IMR-90 (cell line): ENCODE results near the gene LMAN2L. TPM values are rescaled to one million over a fixed set of nuclear protein-coding genes. Genes with fewer than 3 reads are reported as not detected.

Experiments
- ATAC-seq: fragments of 200-7000 bp; cut with Tn5 transposase; 2 replicates; pipeline ENCODE4 v1.9.1; 2020; ENCODE audit warnings: low read depth, mild to moderate bottlenecking, moderate library complexity
- BruUV-seq: library from RNA; stranded (reverse); fragments of 400-500 nt; replicated peaks from 2 replicates; lab custom pipeline; 2021; lab: Mats Ljungman, UMichigan
- CTCF ChIA-PET: fragments of 300-600 bp; formaldehyde crosslinking; extraction: SDS; loops from one replicate; lab custom pipeline; 2021; ENCODE audit warnings: antibody characterized with exemption; lab: Yijun Ruan, JAX
- POLR2A ChIA-PET: fragments of 300-600 bp; sonication (Branson Sonifier 250); formaldehyde crosslinking; loops from one replicate; lab custom pipeline; 2022; ENCODE audit warnings: antibody characterized with exemption; ENCODE audit not compliant: unreplicated experiment; lab: Charles Lee
- DNase-seq: peaks from one replicate; pipeline ENCODE4 v3.0.0; 2013
- H2AFZ ChIP-seq: replicated peaks from 2 replicates; pipeline ENCODE3; 2013; ENCODE audit warnings: low read length, mild to moderate bottlenecking; ENCODE audit not compliant: poor library complexity
- H2AK5ac ChIP-seq: 2 replicates; pipeline ENCODE4 v1.6.1; 2013; ENCODE audit warnings: low read depth, low read length, inconsistent platforms
- H2AK9ac ChIP-seq: replicated peaks from 2 replicates; pipeline ENCODE3; 2013; ENCODE audit warnings: mild to moderate bottlenecking, low read depth, low read length, moderate library complexity; ENCODE audit not compliant: poor library complexity
- H2BK120ac ChIP-seq: 2 replicates; pipeline ENCODE4 v1.6.1; 2013; ENCODE audit warnings: low read depth, low read length, inconsistent platforms
- H2BK15ac ChIP-seq: 3 replicates; pipeline ENCODE4 v1.6.1; 2013; ENCODE audit warnings: low read depth, low read length, inconsistent platforms
- H2BK20ac ChIP-seq: 2 replicates; pipeline ENCODE4 v1.6.1; 2013; ENCODE audit warnings: low read depth, mild to moderate bottlenecking, inconsistent platforms, low read length, moderate library complexity
- H2BK5ac ChIP-seq: 2 replicates; pipeline ENCODE4 v1.6.1; 2013; ENCODE audit warnings: mild to moderate bottlenecking, low read depth, low read length, inconsistent platforms; ENCODE audit not compliant: poor library complexity, severe bottlenecking
- H3K14ac ChIP-seq: replicated peaks from 2 replicates; pipeline ENCODE4 v1.6.1; 2013; ENCODE audit warnings: low read depth, low read length, inconsistent platforms
- H3K18ac ChIP-seq: 2 replicates; pipeline ENCODE4 v1.6.1; 2013; ENCODE audit warnings: low read depth, low read length, control low read depth
- H3K23ac ChIP-seq: 2 replicates; pipeline ENCODE4 v1.6.1; 2013; ENCODE audit warnings: low read depth, low read length, inconsistent platforms
- H3K27ac ChIP-seq: 2 replicates; pipeline ENCODE4 v1.5.1; 2013; ENCODE audit warnings: mild to moderate bottlenecking, control low read depth, low read length; ENCODE audit not compliant: insufficient read depth
- H3K27me3 ChIP-seq: 2 replicates; pipeline ENCODE4 v1.6.1; 2013; ENCODE audit warnings: low read length; ENCODE audit not compliant: control insufficient read depth, insufficient read depth
- H3K36me3 ChIP-seq: 2 replicates; pipeline ENCODE4 v1.6.1; 2013; ENCODE audit warnings: low read length, mixed read lengths; ENCODE audit not compliant: control insufficient read depth, insufficient read depth
- H3K4ac ChIP-seq: 2 replicates; pipeline ENCODE4 v1.6.1; 2013; ENCODE audit warnings: low read depth, low read length, inconsistent platforms
- H3K4me1 ChIP-seq: 2 replicates; pipeline ENCODE4 v1.6.1; 2013; ENCODE audit warnings: low read length, mixed read lengths; ENCODE audit not compliant: control insufficient read depth, insufficient read depth
- H3K4me2 ChIP-seq: 2 replicates; pipeline ENCODE4 v1.6.1; 2013; ENCODE audit warnings: low read depth, mild to moderate bottlenecking, control low read depth, low read length, moderate library complexity
- H3K4me3 ChIP-seq: 2 replicates; pipeline ENCODE4 v1.5.1; 2013; ENCODE audit warnings: low read depth, mild to moderate bottlenecking, control low read depth, low read length, moderate library complexity; ENCODE audit not compliant: insufficient read depth
- H3K56ac ChIP-seq: 2 replicates; pipeline ENCODE4 v1.6.1; 2013; ENCODE audit warnings: low read length, inconsistent platforms; ENCODE audit not compliant: insufficient read depth; ENCODE audit errors: extremely low read depth
- H3K79me1 ChIP-seq, 2 experiments: 2 replicates each; pipeline ENCODE4 v1.6.1; 2013; ENCODE audit warnings: low read length in 2 of 2, inconsistent platforms in 1 of 2, low read depth in 1 of 2
- H3K9ac ChIP-seq: 2 replicates; pipeline ENCODE4 v1.6.1; 2013; ENCODE audit warnings: low read depth, low read length, control low read depth
- H3K9me1 ChIP-seq: 2 replicates; pipeline ENCODE4 v1.6.1; 2013; ENCODE audit warnings: low read length, inconsistent platforms; ENCODE audit not compliant: insufficient read depth
- H3K9me3 ChIP-seq: 2 replicates; pipeline ENCODE4 v1.6.1; 2013; ENCODE audit warnings: low read length; ENCODE audit not compliant: control insufficient read depth, insufficient read depth
- H4K20me1 ChIP-seq: 2 replicates; pipeline ENCODE4 v1.6.1; 2013; ENCODE audit warnings: low read length, inconsistent platforms; ENCODE audit not compliant: insufficient read depth
- H4K5ac ChIP-seq: 2 replicates; pipeline ENCODE4 v1.6.1; 2013; ENCODE audit warnings: mild to moderate bottlenecking, low read depth, low read length, control low read depth
- H4K8ac ChIP-seq, 2 experiments: 2 replicates each; pipeline ENCODE4 v1.6.1; 2013; ENCODE audit warnings: low read depth in 2 of 2, low read length in 2 of 2, control low read depth in 1 of 2, inconsistent platforms in 1 of 2
- H4K91ac ChIP-seq: 2 replicates; pipeline ENCODE4 v1.6.1; 2013; ENCODE audit warnings: low read depth, low read length, inconsistent platforms; ENCODE audit not compliant: insufficient read depth
- CEBPB ChIP-seq: IDR thresholded peaks from 2 replicates; pipeline ENCODE4 v1.6.1; 2012; ENCODE audit warnings: low read depth, low read length, improper control_type of control experiment
- CHD1 ChIP-seq: IDR thresholded peaks from 2 replicates; pipeline ENCODE4 v1.6.1; 2012; ENCODE audit warnings: low read depth, low read length, improper control_type of control experiment
- MAFK ChIP-seq: IDR thresholded peaks from 2 replicates; pipeline ENCODE4 v1.6.1; 2012; ENCODE audit warnings: low read depth, low read length, improper control_type of control experiment
- MAZ ChIP-seq: IDR thresholded peaks from 2 replicates; pipeline ENCODE4 v1.6.1; 2012; ENCODE audit warnings: low read depth, mild to moderate bottlenecking, low read length, improper control_type of control experiment, moderate library complexity, borderline replicate concordance
- POLR2A ChIP-seq: IDR thresholded peaks from 2 replicates; pipeline ENCODE4 v1.6.1; 2012; ENCODE audit warnings: mild to moderate bottlenecking, low read depth, low read length
- RFX5 ChIP-seq: IDR thresholded peaks from 2 replicates; pipeline ENCODE4 v1.8.0; 2012; ENCODE audit warnings: low read depth, mild to moderate bottlenecking, low read length, moderate library complexity
- WGBS, 2 experiments: methylation state at CpG; one replicate each; pipeline versions ENCODE4 v1.1.5 to v1.1.7; 2013; ENCODE audit warnings: missing lambda C conversion rate in 2 of 2; ENCODE audit not compliant: insufficient read length in 1 of 2; ENCODE audit errors: extremely low coverage in 2 of 2; 5-methylcytosine and 5-hydroxymethylcytosine counted together
- dilution Hi-C: fragments of 300-500 bp; cut with HindIII; formaldehyde crosslinking; loops from one replicate; pipeline ENCODE4 v1.14.3; 2018; ENCODE audit warnings: low sequenced_read_pairs; ENCODE audit not compliant: unreplicated experiment
- in situ Hi-C: fragments of 300-500 bp; cut with MboI; formaldehyde crosslinking; loops from 3 replicates; pipeline ENCODE4 v1.14.3; 2019; ENCODE audit warnings: low sequenced_read_pairs, inconsistent platforms, mixed read lengths
- intact Hi-C: fragments of 100-400 bp; cut with micrococcal nuclease; formaldehyde crosslinking; loops from 2 replicates; pipeline ENCODE4 v1.10.0; 2022
- polyA plus RNA-seq, 3 experiments: library from polyadenylated mRNA; depleted of rRNA; stranded (reverse); fragments of >200 nt; gene quantifications; 2 replicates each; pipeline ENCODE4 v1.2.3, GENCODE V29; 2012; ENCODE audit warnings: low replicate concordance in 1 of 3
- total RNA-seq: library from RNA; depleted of rRNA; stranded (reverse); fragments of >200 nt; gene quantifications from 2 replicates; pipeline ENCODE4 v1.2.3, GENCODE V29; 2012
- TF ChIP-seq, protein P1 (sequence below): conservative IDR thresholded peaks from 2 replicates; pipeline ENCODE4 v1.5.1; 2012; ENCODE audit warnings: mild to moderate bottlenecking, low read depth, low read length, improper control_type of control experiment
- TF ChIP-seq, protein P2 (sequence below): fragments of 150-350 bp; IDR thresholded peaks from 2 replicates; pipeline ENCODE4 v1.6.1; 2017; ENCODE audit warnings: mild to moderate bottlenecking, antibody characterized with exemption, low read length, low read depth

The LMAN2L gene
- total and polyA plus RNA-seq, 2 of the 4 experiments (the other 2 are of a cell fraction): 22.5 to 22.9 TPM

DNA sequence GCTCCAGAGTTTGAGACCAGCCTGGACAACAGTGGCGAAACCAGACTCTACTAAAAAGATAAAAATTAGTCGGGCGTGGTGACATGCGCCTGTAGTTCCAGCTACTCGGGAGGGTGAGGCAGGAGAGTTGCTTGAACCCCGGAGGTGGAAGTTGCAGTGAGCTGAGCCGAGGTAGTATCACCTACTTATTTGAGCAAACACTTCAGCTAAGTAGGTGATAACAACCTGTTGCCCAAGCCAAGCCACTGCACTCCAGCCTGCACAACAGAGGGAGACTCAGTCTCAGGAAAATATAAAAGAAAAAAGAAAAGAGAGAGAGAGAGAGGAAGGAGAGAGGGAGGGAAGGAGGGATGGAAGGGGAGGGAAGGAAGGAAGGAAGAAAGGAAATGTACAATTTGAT lies 76.0 kb downstream of the LMAN2L start:
- no peak for ATAC-seq
- no peak overlapping the region for H4K8ac ChIP-seq
- ChIA-PET CTCF (no interaction called here), POLR2A (interaction anchor here (0.6 kb wide), 1 partner anchor 30 kb away, joined by 4 read pairs; no protein-coding TSS in a partner anchor)
- H3K4me1 ChIP-seq: peaks cover 4% of the 10 kb centered on the region
- H3K79me1 ChIP-seq: 0 out of 4 replicates have a peak, but pooled peaks cover 0 to 5% of the 10 kb centered on the region in 2 experiments
- H4K91ac ChIP-seq: no peak overlapping the region
- H3K14ac ChIP-seq: no peak overlapping the region
- no peaks in the 10 kb centered on the region for H3K9me3 ChIP-seq
- 80% methylated on average over 1 of the region's 7 CpGs; no CpG with 5 or more reads in 1 of the 2 experiments for WGBS, 2 experiments
- no peak overlapping the region for H3K4me3 ChIP-seq
- no peak overlapping the region for H3K27ac ChIP-seq
- TF ChIP-seq CEBPB (no peak), MAZ (no peak), CHD1 (no peak), RFX5 (no peak), POLR2A (no peak), MAFK (no peak)
- TF ChIP-seq, protein P1, sequence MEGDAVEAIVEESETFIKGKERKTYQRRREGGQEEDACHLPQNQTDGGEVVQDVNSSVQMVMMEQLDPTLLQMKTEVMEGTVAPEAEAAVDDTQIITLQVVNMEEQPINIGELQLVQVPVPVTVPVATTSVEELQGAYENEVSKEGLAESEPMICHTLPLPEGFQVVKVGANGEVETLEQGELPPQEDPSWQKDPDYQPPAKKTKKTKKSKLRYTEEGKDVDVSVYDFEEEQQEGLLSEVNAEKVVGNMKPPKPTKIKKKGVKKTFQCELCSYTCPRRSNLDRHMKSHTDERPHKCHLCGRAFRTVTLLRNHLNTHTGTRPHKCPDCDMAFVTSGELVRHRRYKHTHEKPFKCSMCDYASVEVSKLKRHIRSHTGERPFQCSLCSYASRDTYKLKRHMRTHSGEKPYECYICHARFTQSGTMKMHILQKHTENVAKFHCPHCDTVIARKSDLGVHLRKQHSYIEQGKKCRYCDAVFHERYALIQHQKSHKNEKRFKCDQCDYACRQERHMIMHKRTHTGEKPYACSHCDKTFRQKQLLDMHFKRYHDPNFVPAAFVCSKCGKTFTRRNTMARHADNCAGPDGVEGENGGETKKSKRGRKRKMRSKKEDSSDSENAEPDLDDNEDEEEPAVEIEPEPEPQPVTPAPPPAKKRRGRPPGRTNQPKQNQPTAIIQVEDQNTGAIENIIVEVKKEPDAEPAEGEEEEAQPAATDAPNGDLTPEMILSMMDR: no peak
- TF ChIP-seq, protein P2, sequence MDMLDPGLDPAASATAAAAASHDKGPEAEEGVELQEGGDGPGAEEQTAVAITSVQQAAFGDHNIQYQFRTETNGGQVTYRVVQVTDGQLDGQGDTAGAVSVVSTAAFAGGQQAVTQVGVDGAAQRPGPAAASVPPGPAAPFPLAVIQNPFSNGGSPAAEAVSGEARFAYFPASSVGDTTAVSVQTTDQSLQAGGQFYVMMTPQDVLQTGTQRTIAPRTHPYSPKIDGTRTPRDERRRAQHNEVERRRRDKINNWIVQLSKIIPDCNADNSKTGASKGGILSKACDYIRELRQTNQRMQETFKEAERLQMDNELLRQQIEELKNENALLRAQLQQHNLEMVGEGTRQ: no peak
- no peak overlapping the region for H2AK5ac ChIP-seq
- H2BK120ac ChIP-seq: no peak overlapping the region
- H3K36me3 ChIP-seq: no peaks in the 10 kb centered on the region
- no TSS peak for BruUV-seq
- H3K23ac ChIP-seq: no peak overlapping the region
- intact Hi-C loops (no loop called here), in situ Hi-C loops (no loop called here), dilution Hi-C loops (no loop called here)
- H2BK15ac ChIP-seq: no peak overlapping the region
- no peaks in the 10 kb centered on the region for H4K20me1 ChIP-seq
- H3K4ac ChIP-seq: no peak overlapping the region
- no peaks in the 10 kb centered on the region for H3K27me3 ChIP-seq
- H3K4me2 ChIP-seq: no peak overlapping the region
- no peak overlapping the region for H4K5ac ChIP-seq
- no peak overlapping the region for H2BK5ac ChIP-seq
- no peak overlapping the region for H3K56ac ChIP-seq
- no peak for DNase-seq
- no peak overlapping the region for H3K9ac ChIP-seq
- no peak overlapping the region for H2AK9ac ChIP-seq
- no peak overlapping the region for H3K18ac ChIP-seq
- H2BK20ac ChIP-seq: no peak overlapping the region
- no peak overlapping the region for H2AFZ ChIP-seq
- H3K9me1 ChIP-seq: peaks cover 7% of the 10 kb centered on the region
